ENCODE data around the gene PTGER1. TPM values are rescaled to one million over a fixed set of nuclear protein-coding genes. Genes with fewer than 3 reads are reported as not detected.

Gene PTGER1
- total and polyA plus RNA-seq, 2 of the 13 experiments (the other 11 are each of a cell fraction or from before 2014, with no cell fraction given), result 0.13 TPM; not detected in 1

GRCh38 chr19:14479975-14480699 lies 5.0 kb upstream of the PTGER1 start:
- ATAC-seq, result peak; percentile 47
- TF ChIP-seq ZFP37 (CRISPR knock-in tag; IDR thresholded peaks at IDR 0.05; ENCODE audit: borderline replicate concordance) (no peak), TFDP1 (CRISPR knock-in tag; IDR thresholded peaks at IDR 0.05; ENCODE audit: borderline replicate concordance) (no peak), ZNF768 (CRISPR knock-in tag; IDR thresholded peaks at IDR 0.05) (no peak), ZHX1 (CRISPR knock-in tag; IDR thresholded peaks at IDR 0.05; ENCODE audit: low read depth) (peak; percentile 85), ZNF784 (CRISPR knock-in tag; IDR thresholded peaks at IDR 0.05; ENCODE audit: borderline replicate concordance) (no peak), ZBED4 (CRISPR knock-in tag; IDR thresholded peaks at IDR 0.05; ENCODE audit: borderline replicate concordance) (no peak), HMGXB3 (CRISPR knock-in tag; IDR thresholded peaks at IDR 0.05; ENCODE audit: borderline replicate concordance) (no peak)

More at GRCh38 chr19:14479975-14480699, 5.0 kb upstream of the PTGER1 start:
- H3K4me3 ChIP-seq (replicated peaks in 1 of 3; ENCODE audit: insufficient read depth in 1 of 3, low read depth in 2 of 3, low read length in 3 of 3), result no peak overlapping the region
- ChIA-PET POLR2A (no interaction called here), CTCF (ENCODE audit: low intra/inter-chr PET ratio, low total read pairs) (no interaction called here)
- H3K36me3 ChIP-seq (replicated peaks in 1 of 2; ENCODE audit: control insufficient read depth in 1 of 2, insufficient read depth in 2 of 2, low read length in 2 of 2), result peaks cover 4 to 17% of the 10 kb centered on the region in 2 experiments; a peak in 3 of 5 replicates
- H3K4me1 ChIP-seq (ENCODE audit: insufficient read depth, low read length), result peaks cover 6% of the 10 kb centered on the region; the same call in 1 of the 2 replicates
- H3K4me2 ChIP-seq (ENCODE audit: low read depth, low read length), result no peak overlapping the region
- no peaks in the 10 kb centered on the region for H3K9me3 ChIP-seq (ENCODE audit: low read length)
- H3K27ac ChIP-seq (ENCODE audit: extremely low read length, insufficient read depth, low read length), result no peak overlapping the region
- FAIRE-seq, result no peak
- H4K20me1 ChIP-seq (ENCODE audit: insufficient read depth, low read length), result no peaks in the 10 kb centered on the region
- no peak for DNase-seq (ENCODE audit: low spot score)
- no peaks in the 10 kb centered on the region for H3K27me3 ChIP-seq (ENCODE audit: control insufficient read depth in 1 of 2, insufficient read depth in 2 of 2, low read length in 2 of 2)
- BruUV-seq (replicated peaks), result no TSS peak
- H3K79me2 ChIP-seq (ENCODE audit: insufficient read depth, low read length), result no peaks in the 10 kb centered on the region
- intact Hi-C loops (cut with micrococcal nuclease; ENCODE audit: unreplicated experiment), result no loop called here
- H3K9ac ChIP-seq (ENCODE audit: insufficient read depth, low read depth, low read length), result no peak overlapping the region
- 93% methylated on average over 18 of the region's 43 CpGs for WGBS (ENCODE audit: low lambda C conversion rate)
- in situ Hi-C loops (cut with HindIII; ENCODE audit: extremely low pct_ligation_motif_present, low pct_unique_long_range_greater_than_20kb), result no loop called here
- no peak overlapping the region for H2AFZ ChIP-seq (ENCODE audit: low read length)
